Peyer's patch (tissue), 4 donors: ENCODE results near the gene C22orf42.
"Not testable (repeated sequence)": the region's sequence is repeated elsewhere in the genome, so short reads cannot be mapped to it uniquely, and the experiment has no call there.

Source experiments
- POLR2A ChIP-seq, 2 donors: fragments of 450-650 bp; IDR thresholded peaks; one replicate each; pipeline ENCODE4 v1.5.1; 2017; ENCODE audit warnings: antibody characterized with exemption in 2 of 2, mild to moderate bottlenecking in 2 of 2, moderate library complexity in 2 of 2
- TF ChIP-seq, protein P1 (sequence below), 6 experiments: fragments of 450-650 bp in 4 of 6; fragments of 200-600 bp in 2 of 6; sonication (generic) in 1 of 6; IDR thresholded peaks; one replicate each; pipeline ENCODE4 v1.5.1; 2017 to 2019; ENCODE audit warnings: antibody characterized with exemption in 6 of 6, mild to moderate bottlenecking in 3 of 6, moderate library complexity in 1 of 6

DNA sequence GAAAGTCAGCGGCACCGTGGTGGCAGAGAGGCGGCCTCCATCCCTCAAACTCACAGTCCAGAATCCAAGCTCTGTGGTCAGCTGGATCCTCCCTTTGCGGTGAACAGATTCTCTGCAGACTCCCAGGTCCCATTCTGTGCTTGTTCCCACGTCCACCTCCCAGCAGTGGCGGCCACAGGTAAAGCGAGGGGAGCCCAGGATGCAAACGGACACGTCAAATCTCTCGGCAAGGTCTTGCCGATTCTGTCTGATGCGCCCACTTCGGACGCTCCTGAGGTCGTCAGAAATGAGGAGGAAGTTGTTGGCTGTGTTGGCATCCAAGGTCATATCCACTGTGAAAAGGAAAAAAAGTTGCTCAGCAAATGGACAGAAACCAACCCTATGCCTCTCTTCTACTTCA is 31.9 kb upstream of the C22orf42 start:
- TF ChIP-seq POLR2A (IDR thresholded peaks at IDR 0.05) = not testable (repeated sequence)
- TF ChIP-seq, protein P1, sequence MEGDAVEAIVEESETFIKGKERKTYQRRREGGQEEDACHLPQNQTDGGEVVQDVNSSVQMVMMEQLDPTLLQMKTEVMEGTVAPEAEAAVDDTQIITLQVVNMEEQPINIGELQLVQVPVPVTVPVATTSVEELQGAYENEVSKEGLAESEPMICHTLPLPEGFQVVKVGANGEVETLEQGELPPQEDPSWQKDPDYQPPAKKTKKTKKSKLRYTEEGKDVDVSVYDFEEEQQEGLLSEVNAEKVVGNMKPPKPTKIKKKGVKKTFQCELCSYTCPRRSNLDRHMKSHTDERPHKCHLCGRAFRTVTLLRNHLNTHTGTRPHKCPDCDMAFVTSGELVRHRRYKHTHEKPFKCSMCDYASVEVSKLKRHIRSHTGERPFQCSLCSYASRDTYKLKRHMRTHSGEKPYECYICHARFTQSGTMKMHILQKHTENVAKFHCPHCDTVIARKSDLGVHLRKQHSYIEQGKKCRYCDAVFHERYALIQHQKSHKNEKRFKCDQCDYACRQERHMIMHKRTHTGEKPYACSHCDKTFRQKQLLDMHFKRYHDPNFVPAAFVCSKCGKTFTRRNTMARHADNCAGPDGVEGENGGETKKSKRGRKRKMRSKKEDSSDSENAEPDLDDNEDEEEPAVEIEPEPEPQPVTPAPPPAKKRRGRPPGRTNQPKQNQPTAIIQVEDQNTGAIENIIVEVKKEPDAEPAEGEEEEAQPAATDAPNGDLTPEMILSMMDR (IDR thresholded peaks at IDR 0.05) = not testable (repeated sequence)
